Muscle layer of colon (tissue), 2 donors: ENCODE measurements around the gene PRG2.
"Not testable (repeated sequence)": the region's sequence is repeated elsewhere in the genome, so short reads cannot be mapped to it uniquely, and the experiment has no call there.

Experiments used
- H3K27ac ChIP-seq: one replicate; pipeline ENCODE4 v1.7.0; 2013; ENCODE audit warnings: low read depth, mild to moderate bottlenecking, low read length, moderate library complexity
- H3K27me3 ChIP-seq, 2 donors: one replicate each; pipeline ENCODE4 v1.7.0; 2013; ENCODE audit warnings: low read length in 2 of 2, mild to moderate bottlenecking in 2 of 2; ENCODE audit not compliant: insufficient read depth in 2 of 2, control insufficient read depth in 1 of 2
- H3K36me3 ChIP-seq: one replicate; pipeline ENCODE4 v1.7.0; 2013; ENCODE audit warnings: mild to moderate bottlenecking, low read length; ENCODE audit not compliant: insufficient read depth
- H3K4me1 ChIP-seq: one replicate; pipeline ENCODE4 v1.7.0; 2013; ENCODE audit warnings: mild to moderate bottlenecking, low read length; ENCODE audit not compliant: insufficient read depth
- H3K4me3 ChIP-seq, 2 donors: one replicate each; pipeline ENCODE4 v1.7.0; 2013; ENCODE audit warnings: low read length in 2 of 2, low read depth in 1 of 2, mild to moderate bottlenecking in 1 of 2, moderate library complexity in 1 of 2
- H3K9ac ChIP-seq: one replicate; pipeline ENCODE4 v1.7.0; 2013; ENCODE audit warnings: low read length
- H3K9me3 ChIP-seq: one replicate; pipeline ENCODE4 v1.7.0; 2013; ENCODE audit warnings: mild to moderate bottlenecking, low read length
- donor health status: abdominal sarcoma.
- donor health status: Adenocarcinoma of cecum.

The PRG2 gene

DNA sequence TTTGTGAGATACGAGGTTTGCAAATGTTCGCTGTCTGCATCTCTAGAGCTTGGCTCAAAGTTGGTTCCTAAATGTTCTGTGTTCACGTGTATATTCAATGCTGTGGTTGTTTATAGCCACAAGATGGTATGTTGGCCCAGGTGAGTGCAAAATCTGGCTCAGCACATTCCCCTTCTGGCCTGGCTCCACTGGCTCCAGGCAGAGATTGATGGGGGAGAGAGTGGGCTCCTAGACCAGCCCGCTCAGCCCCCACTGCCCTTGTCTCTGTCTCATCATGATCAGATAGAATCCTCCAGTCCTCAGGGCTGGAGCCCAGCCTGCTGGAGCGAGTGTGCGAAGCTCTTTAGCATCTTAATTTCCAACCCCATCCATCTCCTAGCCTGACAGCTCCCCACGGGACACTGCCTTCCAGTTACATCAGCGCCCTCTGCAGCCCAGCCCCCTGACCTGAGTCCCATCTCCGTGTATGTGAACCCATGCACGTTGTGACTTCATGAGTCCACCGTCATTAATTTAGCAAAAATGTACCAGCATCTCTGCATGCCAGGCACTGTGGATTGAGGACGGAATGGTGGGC, 50.3 kb downstream of the PRG2 start:
- Histone ChIP-seq H3K36me3 (no peaks in the 10 kb centered on the region), H3K9ac (no peak overlapping the region), H3K4me1 (peaks cover 6% of the 10 kb centered on the region), H3K9me3 (no peaks in the 10 kb centered on the region), H3K27me3 (no peaks in the 10 kb centered on the region), H3K4me3 (no peak overlapping the region), H3K27ac (no peak overlapping the region)

DNA sequence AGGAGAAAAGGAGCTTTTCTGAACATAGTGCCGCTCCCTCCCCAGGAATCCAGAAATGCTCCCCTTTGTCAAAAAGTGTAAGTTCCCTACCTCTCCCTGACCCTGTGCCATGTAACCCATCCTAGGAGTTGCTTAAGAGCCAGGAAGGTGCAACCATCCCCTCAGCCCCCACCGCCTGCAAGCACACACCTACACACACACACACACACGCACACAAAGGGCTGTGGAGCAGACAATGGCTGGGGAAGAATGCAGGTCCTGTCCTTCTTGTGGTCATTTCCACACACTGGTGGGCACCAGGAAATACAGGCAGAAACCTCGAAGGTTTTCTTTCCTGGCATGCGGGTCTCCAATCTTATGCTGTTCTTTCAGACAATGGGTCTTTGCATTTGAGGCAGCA, 51.1 kb downstream of the PRG2 start:
- no peaks in the 10 kb centered on the region for H3K9me3 ChIP-seq
- H3K36me3 ChIP-seq = no peaks in the 10 kb centered on the region
- no peak overlapping the region for H3K9ac ChIP-seq
- peaks cover 14% of the 10 kb centered on the region for H3K4me1 ChIP-seq
- no peaks in the 10 kb centered on the region for H3K27me3 ChIP-seq
- H3K4me3 ChIP-seq = no peak overlapping the region
- H3K27ac ChIP-seq = no peak overlapping the region

DNA sequence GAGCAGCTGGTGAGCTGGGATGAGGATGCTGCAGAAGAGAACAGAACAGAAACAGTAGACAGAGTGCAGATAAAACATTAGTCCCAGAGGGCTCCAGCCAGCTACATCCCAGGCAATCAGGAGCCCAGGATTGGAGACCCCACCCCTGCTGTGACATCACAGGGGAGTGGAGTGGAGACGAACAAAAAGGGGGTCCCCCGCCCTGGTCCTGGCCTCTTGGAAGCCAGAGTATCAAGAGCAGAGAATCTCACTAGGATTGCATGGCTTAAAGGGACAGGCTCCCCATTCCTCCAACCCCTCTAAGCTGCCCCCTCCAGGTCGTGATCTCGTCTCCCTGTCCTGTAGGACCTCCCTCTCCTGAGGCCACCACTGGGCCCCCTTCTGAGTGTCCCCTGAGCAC, 52.3 kb downstream of the PRG2 start, which contains the start of gene P2RX3:
P2RX3 (plus strand) TSS at position 211 of the 400 bp plus-strand sequence. CDS start 199 bp downstream, outside the sequence.
- no peak within 1 kb of the TSS for H3K27ac ChIP-seq
- no peaks in the 10 kb centered on the region for H3K9me3 ChIP-seq
- H3K4me3 ChIP-seq = no peak within 1 kb of the TSS
- H3K9ac ChIP-seq = no peak within 1 kb of the TSS
- H3K4me1 ChIP-seq = peaks cover 18% of the 10 kb centered on the region
- H3K27me3 ChIP-seq = no peaks in the 10 kb centered on the region
- peaks cover 2% of the 10 kb centered on the region for H3K36me3 ChIP-seq

DNA sequence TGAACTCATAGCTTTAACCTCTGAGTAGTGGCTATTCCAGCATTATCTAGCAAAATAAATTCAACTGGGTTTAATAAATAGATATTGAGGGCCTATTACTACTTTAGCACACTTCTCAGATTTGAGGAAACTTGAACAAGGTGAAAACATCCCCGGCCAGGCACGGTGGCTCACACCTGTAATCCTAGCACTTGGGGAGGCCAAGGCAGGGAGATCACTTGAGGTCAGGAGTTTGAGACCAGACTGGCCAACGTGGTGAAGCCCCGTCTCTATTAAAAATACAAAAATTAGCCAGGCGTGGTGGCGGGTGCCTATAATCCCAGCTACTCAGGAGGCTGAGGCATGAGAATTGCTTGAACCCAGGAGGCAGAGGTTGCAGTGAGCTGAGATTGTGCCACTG, 53.6 kb downstream of the PRG2 start:
- Histone ChIP-seq H3K36me3 (peaks cover 15% of the 10 kb centered on the region), H3K4me1 (peaks cover 18% of the 10 kb centered on the region)
- H3K27me3 ChIP-seq, H3K9me3 ChIP-seq, H3K9ac ChIP-seq, H3K27ac ChIP-seq, H3K4me3 ChIP-seq: not testable (repeated sequence)
